DND-41 (cell line): ENCODE data around the gene ATP13A3.
"Not testable (repeated sequence)": the region's sequence is repeated elsewhere in the genome, so short reads cannot be mapped to it uniquely, and the experiment has no call there.

Experiments
- ATAC-seq: fragments of 200-7000 bp; cut with Tn5 transposase; 3 replicates; pipeline ENCODE4 v1.9.1; 2021; ENCODE audit warnings: low read depth; ENCODE audit not compliant: insufficient read depth
- DNase-seq: peaks from one replicate; pipeline ENCODE4 v3.0.0-alpha.2; 2020
- H2AFZ ChIP-seq: 2 replicates; pipeline ENCODE4 v1.6.0; 2012; ENCODE audit warnings: low read depth, low read length
- H3K27ac ChIP-seq: 2 replicates; pipeline ENCODE4 v1.5.1; 2012; ENCODE audit warnings: low read length, inconsistent platforms
- H3K27me3 ChIP-seq: fragments of 200-600 bp; sonication (generic); 2 replicates; pipeline ENCODE4 v1.6.0; 2012; ENCODE audit warnings: low read length, mild to moderate bottlenecking, inconsistent platforms; ENCODE audit not compliant: insufficient read depth, poor library complexity
- H3K36me3 ChIP-seq: 2 replicates; pipeline ENCODE4 v1.5.1; 2012; ENCODE audit warnings: low read length, inconsistent platforms; ENCODE audit not compliant: insufficient read depth
- H3K4me1 ChIP-seq: 2 replicates; pipeline ENCODE4 v1.5.1; 2012; ENCODE audit warnings: mild to moderate bottlenecking, low read length; ENCODE audit not compliant: insufficient read depth
- H3K4me2 ChIP-seq: 2 replicates; pipeline ENCODE4 v1.6.0; 2012; ENCODE audit warnings: mild to moderate bottlenecking, moderate library complexity, low read length, inconsistent platforms; ENCODE audit not compliant: insufficient read depth
- H3K4me3 ChIP-seq, 2 experiments: fragments of 200-600 bp in 1 of 2; shearing (Covaris generic) in 1 of 2; 2 replicates each; pipeline ENCODE4 v1.5.1; 2012 to 2016; ENCODE audit warnings: inconsistent platforms in 2 of 2, low read length in 2 of 2, mild to moderate bottlenecking in 2 of 2, low read depth in 1 of 2, moderate library complexity in 1 of 2
- H3K79me2 ChIP-seq: 2 replicates; pipeline ENCODE4 v1.6.0; 2012; ENCODE audit warnings: low read length, inconsistent platforms; ENCODE audit not compliant: insufficient read depth
- H3K9ac ChIP-seq: 2 replicates; pipeline ENCODE4 v1.6.0; 2012; ENCODE audit warnings: low read depth, mild to moderate bottlenecking, inconsistent platforms, low read length, moderate library complexity
- H3K9me3 ChIP-seq: 2 replicates; pipeline ENCODE4 v1.5.1; 2012; ENCODE audit warnings: low read length, moderate library complexity, mild to moderate bottlenecking, inconsistent platforms; ENCODE audit not compliant: insufficient read depth, severe bottlenecking
- H4K20me1 ChIP-seq: 2 replicates; pipeline ENCODE4 v1.6.0; 2012; ENCODE audit warnings: low read length; ENCODE audit not compliant: insufficient read depth
- EZH2 ChIP-seq: IDR thresholded peaks from 3 replicates; pipeline ENCODE4 v1.6.1; 2012; ENCODE audit warnings: borderline replicate concordance, low read depth, mild to moderate bottlenecking, moderate library complexity, low read length, inconsistent platforms; ENCODE audit not compliant: severe bottlenecking
- TF ChIP-seq, protein P1 (sequence below): IDR thresholded peaks from 2 replicates; pipeline ENCODE4 v1.5.1; 2012; ENCODE audit warnings: borderline replicate concordance, low read length, moderate library complexity, mild to moderate bottlenecking; ENCODE audit not compliant: poor library complexity, severe bottlenecking; ENCODE audit errors: extremely low read depth

Gene ATP13A3

DNA sequence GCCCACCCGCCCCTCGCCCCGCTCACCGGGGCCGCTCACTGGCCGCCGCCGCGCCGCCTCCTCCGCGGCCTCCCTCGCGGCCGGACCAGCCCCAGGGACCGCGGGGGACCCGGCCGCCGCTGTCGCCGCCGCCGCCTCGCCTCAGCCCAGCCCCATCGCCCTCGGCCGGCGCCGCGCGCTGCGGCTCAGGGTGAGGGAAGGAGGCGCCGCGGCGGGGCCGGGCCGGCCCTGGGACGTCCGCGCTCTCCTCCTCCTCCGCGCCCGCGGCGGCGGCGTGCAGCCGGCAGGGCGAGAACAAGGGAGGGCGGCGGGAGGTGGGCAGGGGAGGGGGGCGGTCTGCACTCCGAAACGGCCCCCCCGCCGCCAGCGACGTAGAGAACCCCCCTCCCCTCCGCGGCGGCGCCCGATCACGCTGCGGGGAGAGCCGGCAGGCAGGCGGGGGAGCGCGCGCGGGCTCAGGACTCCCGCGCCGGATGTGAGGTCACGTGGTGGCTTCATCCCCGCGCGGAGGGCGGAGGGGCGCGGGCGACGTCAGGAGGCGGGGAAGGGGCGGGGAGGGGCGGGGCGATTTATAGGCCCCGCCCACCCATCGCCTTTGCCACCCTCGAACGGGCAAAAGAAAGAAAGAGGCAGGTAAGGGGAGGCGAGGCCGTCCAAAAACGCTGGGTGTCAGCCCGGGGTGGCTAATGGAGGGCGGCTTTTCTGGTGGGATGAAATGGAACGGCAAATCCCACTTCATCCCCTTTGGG is at the start of gene ATP13A3:
Gene ATP13A3, minus strand, starts transcription at position 463 of the 749 bp plus-strand sequence. CDS start 24,812 bp downstream, outside the sequence.
- Histone ChIP-seq H3K4me2 (peak within 1 kb of the TSS; percentile 83), H3K79me2 (peaks cover 46% of the 10 kb centered on the region), H3K4me3 (peak within 1 kb of the TSS; percentile 56 to 86), H3K4me1 (peaks cover 41% of the 10 kb centered on the region), H3K27ac (peak within 1 kb of the TSS; percentile 73), H3K9me3 (no peaks in the 10 kb centered on the region), H3K36me3 (peaks cover 20% of the 10 kb centered on the region), H2AFZ (peak within 1 kb of the TSS; percentile 82), H3K27me3 (no peaks in the 10 kb centered on the region), H4K20me1 (peaks cover 22% of the 10 kb centered on the region; the same call in 1 of the 2 replicates), H3K9ac (peak within 1 kb of the TSS; percentile 86)
- DNase-seq (peak; percentile 90), ATAC-seq (peak; percentile 86)
- no peak for TF ChIP-seq EZH2
- TF ChIP-seq, protein P1, sequence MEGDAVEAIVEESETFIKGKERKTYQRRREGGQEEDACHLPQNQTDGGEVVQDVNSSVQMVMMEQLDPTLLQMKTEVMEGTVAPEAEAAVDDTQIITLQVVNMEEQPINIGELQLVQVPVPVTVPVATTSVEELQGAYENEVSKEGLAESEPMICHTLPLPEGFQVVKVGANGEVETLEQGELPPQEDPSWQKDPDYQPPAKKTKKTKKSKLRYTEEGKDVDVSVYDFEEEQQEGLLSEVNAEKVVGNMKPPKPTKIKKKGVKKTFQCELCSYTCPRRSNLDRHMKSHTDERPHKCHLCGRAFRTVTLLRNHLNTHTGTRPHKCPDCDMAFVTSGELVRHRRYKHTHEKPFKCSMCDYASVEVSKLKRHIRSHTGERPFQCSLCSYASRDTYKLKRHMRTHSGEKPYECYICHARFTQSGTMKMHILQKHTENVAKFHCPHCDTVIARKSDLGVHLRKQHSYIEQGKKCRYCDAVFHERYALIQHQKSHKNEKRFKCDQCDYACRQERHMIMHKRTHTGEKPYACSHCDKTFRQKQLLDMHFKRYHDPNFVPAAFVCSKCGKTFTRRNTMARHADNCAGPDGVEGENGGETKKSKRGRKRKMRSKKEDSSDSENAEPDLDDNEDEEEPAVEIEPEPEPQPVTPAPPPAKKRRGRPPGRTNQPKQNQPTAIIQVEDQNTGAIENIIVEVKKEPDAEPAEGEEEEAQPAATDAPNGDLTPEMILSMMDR: no peak

DNA sequence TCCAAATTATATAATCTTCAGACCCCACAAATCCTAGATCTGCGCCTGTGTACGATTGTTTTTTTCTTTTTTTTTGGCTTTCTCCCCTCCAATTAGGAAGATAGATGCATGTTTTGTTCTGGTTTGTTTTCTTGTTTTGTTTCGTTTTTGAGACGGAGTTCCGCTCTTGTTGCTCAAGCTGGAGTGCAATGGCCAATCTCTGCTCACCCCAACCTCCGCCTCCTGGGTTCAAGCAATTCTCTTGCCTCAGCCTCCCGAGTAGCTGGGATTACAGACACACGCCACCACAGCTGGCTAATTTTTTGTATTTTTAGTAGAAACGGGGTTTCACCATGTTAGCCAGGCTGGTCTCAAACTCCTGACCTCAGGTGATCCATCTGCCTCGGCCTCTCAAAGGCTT is 48.4 kb upstream of the ATP13A3 start:
- not testable (repeated sequence) for H3K27ac ChIP-seq, H3K36me3 ChIP-seq, ATAC-seq, H4K20me1 ChIP-seq, H3K4me3 ChIP-seq, H3K9ac ChIP-seq, DNase-seq, H3K27me3 ChIP-seq, H3K79me2 ChIP-seq, H3K9me3 ChIP-seq, H2AFZ ChIP-seq, H3K4me1 ChIP-seq, H3K4me2 ChIP-seq

DNA sequence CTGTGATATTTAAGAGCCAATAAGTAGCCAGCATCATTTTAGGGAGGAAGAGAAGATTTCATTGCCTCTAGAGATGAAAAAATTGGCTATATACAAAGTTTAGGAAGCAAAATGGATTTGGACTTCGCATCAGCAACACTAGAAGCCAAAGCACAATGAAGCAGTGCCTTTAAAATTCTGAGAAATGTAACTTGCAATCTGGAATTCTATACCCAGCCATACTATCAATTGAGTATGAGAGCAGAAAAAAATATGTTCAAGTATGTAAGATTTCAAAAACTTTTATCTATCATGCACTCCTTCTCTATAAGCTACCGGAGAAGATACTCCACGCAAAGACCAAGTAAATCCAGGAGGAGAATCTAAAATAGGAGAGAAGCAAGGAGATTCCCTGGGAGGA is 47.4 kb upstream of the ATP13A3 start:
- Histone ChIP-seq H3K4me1 (no peaks in the 10 kb centered on the region), H3K9ac (no peak overlapping the region), H3K27ac (no peak overlapping the region), H2AFZ (no peak overlapping the region), H3K4me2 (no peak overlapping the region), H3K9me3 (peaks cover 7% of the 10 kb centered on the region), H3K79me2 (no peaks in the 10 kb centered on the region), H3K36me3 (no peaks in the 10 kb centered on the region), H3K4me3 (no peak overlapping the region), H4K20me1 (no peaks in the 10 kb centered on the region), H3K27me3 (no peaks in the 10 kb centered on the region)
- DNase-seq (no peak), ATAC-seq (no peak)
- TF ChIP-seq, protein P1: no peak
- no peak for TF ChIP-seq EZH2

DNA sequence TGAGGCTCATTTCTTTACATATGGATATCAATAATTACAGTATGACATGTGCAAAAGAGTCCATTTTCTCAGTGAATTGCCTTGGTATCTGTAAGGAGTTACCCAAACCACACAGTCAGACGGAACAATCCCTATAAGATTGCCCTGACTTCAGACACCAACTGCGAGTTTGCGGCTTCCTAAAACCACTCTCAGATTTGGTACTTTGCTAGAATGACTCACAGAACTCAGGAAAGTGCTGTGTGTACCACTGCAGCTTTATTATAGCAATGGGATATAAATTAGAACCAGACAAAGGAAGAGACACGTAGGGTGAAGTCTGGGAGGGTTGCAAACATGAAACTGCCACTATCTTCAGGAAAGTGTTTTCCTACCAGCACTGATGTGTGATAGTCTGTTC is 45.8 kb upstream of the ATP13A3 start:
- Histone ChIP-seq H3K9ac (no peak overlapping the region), H3K9me3 (peaks cover 7% of the 10 kb centered on the region), H4K20me1 (no peaks in the 10 kb centered on the region), H3K4me1 (no peaks in the 10 kb centered on the region), H3K4me3 (no peak overlapping the region), H3K27me3 (no peaks in the 10 kb centered on the region), H3K36me3 (no peaks in the 10 kb centered on the region), H3K79me2 (no peaks in the 10 kb centered on the region), H3K27ac (no peak overlapping the region), H2AFZ (no peak overlapping the region), H3K4me2 (no peak overlapping the region)
- DNase-seq: no peak
- TF ChIP-seq, protein P1: no peak
- TF ChIP-seq EZH2: no peak
- ATAC-seq: no peak
